Sigmoid colon (tissue), 4 donors: ENCODE measurements around the gene SULF2.

Experiments used
- EP300 ChIP-seq, 4 donors: sonication (generic); formaldehyde crosslinking; IDR thresholded peaks; one replicate each; pipeline ENCODE4 v1.6.1; 2017; ENCODE audit warnings: antibody characterized with exemption in 4 of 4
- POLR2A ChIP-seq, 2 donors: fragments of 450-650 bp; IDR thresholded peaks; one replicate each; pipeline ENCODE4 v1.6.1; 2016; ENCODE audit warnings: antibody characterized with exemption in 2 of 2, mild to moderate bottlenecking in 2 of 2, moderate library complexity in 2 of 2
- POLR2AphosphoS5 ChIP-seq, 4 donors: sonication (generic); formaldehyde crosslinking; IDR thresholded peaks; one replicate each; pipeline ENCODE4 v1.6.1; 2017; ENCODE audit warnings: antibody characterized with exemption in 4 of 4
- TF ChIP-seq, protein P1 (sequence below), 4 experiments: fragments of 450-650 bp in 3 of 4; fragments of 200-600 bp in 1 of 4; IDR thresholded peaks; one replicate each; pipeline ENCODE4 v1.5.1; 2016 to 2019; ENCODE audit warnings: antibody characterized with exemption in 4 of 4, mild to moderate bottlenecking in 3 of 4, moderate library complexity in 2 of 4

DNA sequence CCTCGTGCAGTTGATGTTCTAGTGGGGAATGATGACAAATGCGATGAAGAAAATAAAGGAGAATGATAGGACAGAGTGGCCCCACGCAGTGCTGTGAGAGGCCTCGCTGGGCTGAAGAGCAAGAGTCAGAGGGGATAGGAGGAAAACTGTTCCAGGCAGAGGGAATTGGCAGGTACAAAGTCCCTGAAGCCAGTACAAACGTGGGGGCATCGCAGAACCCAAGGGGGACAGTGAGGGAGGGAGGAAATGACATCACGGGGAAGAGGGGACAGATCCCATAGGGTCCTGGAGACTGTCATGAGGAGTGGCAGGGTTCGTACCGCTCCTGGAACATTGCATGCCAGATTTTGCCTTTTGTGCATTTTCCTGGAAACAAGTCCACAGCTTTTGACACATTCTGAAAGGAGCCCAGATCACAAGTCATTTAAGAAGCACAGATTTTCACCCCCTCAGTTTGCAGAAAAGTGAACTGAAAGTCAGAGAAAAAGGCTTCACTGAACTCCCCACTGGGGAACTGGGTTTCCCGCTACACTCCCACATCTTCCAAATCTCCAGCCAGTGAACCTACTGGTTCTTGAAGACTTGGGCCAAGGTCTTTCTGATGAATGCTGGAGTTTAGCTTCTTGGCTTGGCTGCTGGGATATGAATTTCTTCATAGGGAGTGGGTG is 77.0 kb downstream of the SULF2 start:
- TF ChIP-seq, protein P1, sequence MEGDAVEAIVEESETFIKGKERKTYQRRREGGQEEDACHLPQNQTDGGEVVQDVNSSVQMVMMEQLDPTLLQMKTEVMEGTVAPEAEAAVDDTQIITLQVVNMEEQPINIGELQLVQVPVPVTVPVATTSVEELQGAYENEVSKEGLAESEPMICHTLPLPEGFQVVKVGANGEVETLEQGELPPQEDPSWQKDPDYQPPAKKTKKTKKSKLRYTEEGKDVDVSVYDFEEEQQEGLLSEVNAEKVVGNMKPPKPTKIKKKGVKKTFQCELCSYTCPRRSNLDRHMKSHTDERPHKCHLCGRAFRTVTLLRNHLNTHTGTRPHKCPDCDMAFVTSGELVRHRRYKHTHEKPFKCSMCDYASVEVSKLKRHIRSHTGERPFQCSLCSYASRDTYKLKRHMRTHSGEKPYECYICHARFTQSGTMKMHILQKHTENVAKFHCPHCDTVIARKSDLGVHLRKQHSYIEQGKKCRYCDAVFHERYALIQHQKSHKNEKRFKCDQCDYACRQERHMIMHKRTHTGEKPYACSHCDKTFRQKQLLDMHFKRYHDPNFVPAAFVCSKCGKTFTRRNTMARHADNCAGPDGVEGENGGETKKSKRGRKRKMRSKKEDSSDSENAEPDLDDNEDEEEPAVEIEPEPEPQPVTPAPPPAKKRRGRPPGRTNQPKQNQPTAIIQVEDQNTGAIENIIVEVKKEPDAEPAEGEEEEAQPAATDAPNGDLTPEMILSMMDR (IDR thresholded peaks at IDR 0.05) = no peak
- TF ChIP-seq POLR2A (IDR thresholded peaks at IDR 0.05) (no peak), EP300 (IDR thresholded peaks at IDR 0.05) (no peak), POLR2AphosphoS5 (IDR thresholded peaks at IDR 0.05) (no peak)
